ENCODE data around the gene NLRP10. TPM values are rescaled to one million over a fixed set of nuclear protein-coding genes. Genes with fewer than 3 reads are reported as not detected.

Gene NLRP10
- total RNA-seq, 1 donor from 2014 or later, result not detected

DNA sequence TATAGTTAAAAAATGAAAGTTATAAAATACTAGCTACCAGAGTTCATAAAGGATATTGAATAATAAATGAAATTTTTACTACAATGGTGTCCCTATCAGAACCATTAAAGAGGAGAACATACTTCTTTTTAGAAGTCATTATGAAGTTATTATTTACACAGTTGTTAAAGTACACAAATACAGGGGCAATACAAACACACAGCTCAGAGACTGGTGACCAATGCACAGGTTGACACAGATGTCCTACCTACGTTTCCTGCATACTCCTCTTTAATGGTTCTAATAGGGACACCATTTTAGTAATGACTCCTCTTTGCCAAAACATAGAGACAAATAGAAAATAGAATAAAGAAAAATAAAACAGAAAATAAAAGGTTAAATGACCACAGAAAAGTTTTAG, 10.1 kb downstream of the NLRP10 start:
- H3K27ac Mint-ChIP-seq, result no peak overlapping the region
- no peak overlapping the region for H3K4me3 Mint-ChIP-seq (ENCODE audit: low read depth)

DNA sequence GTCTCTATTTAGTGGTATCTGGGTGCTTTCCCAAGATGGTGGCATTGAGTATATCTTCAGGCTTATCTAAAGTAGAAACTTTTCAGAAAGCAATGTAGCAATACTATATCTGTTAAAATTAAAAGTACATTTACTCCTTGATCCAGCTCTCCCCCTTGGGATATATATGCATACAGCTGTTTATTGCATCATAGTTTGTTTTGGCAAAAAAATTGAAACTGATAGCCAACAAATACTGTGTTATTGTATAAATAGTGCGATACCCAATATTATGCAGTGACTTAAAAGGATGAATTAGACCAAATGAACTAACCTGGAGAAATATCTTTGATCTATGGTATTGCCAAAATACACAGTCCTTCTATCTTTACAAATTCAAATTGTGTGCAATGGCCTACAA, 15.3 kb downstream of the NLRP10 start:
- H3K9me3 Mint-ChIP-seq (ENCODE audit: low read depth), result no peaks in the 10 kb centered on the region
- H3K4me1 Mint-ChIP-seq (ENCODE audit: low read depth), result no peaks in the 10 kb centered on the region
- no peak overlapping the region for H3K4me3 Mint-ChIP-seq (ENCODE audit: low read depth)
- H3K36me3 Mint-ChIP-seq (ENCODE audit: insufficient read depth), result no peaks in the 10 kb centered on the region
- no peaks in the 10 kb centered on the region for H3K27me3 Mint-ChIP-seq
- H3K27ac Mint-ChIP-seq, result no peak overlapping the region
- TF ChIP-seq, protein P1, sequence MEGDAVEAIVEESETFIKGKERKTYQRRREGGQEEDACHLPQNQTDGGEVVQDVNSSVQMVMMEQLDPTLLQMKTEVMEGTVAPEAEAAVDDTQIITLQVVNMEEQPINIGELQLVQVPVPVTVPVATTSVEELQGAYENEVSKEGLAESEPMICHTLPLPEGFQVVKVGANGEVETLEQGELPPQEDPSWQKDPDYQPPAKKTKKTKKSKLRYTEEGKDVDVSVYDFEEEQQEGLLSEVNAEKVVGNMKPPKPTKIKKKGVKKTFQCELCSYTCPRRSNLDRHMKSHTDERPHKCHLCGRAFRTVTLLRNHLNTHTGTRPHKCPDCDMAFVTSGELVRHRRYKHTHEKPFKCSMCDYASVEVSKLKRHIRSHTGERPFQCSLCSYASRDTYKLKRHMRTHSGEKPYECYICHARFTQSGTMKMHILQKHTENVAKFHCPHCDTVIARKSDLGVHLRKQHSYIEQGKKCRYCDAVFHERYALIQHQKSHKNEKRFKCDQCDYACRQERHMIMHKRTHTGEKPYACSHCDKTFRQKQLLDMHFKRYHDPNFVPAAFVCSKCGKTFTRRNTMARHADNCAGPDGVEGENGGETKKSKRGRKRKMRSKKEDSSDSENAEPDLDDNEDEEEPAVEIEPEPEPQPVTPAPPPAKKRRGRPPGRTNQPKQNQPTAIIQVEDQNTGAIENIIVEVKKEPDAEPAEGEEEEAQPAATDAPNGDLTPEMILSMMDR (IDR thresholded peaks at IDR 0.05; ENCODE audit: unreplicated experiment), result no peak
- DNase-seq (ENCODE audit: low spot score, unreplicated experiment), result no peak

More for the DNA sequence above, 10.1 kb downstream of the NLRP10 start:
- TF ChIP-seq, protein P1 (IDR thresholded peaks at IDR 0.05; ENCODE audit: unreplicated experiment), result no peak
- no peaks in the 10 kb centered on the region for H3K36me3 Mint-ChIP-seq (ENCODE audit: insufficient read depth)
- no peaks in the 10 kb centered on the region for H3K4me1 Mint-ChIP-seq (ENCODE audit: low read depth)
- H3K27me3 Mint-ChIP-seq, result no peaks in the 10 kb centered on the region
- DNase-seq (ENCODE audit: low spot score, unreplicated experiment), result no peak
- no peaks in the 10 kb centered on the region for H3K9me3 Mint-ChIP-seq (ENCODE audit: low read depth)

DNA sequence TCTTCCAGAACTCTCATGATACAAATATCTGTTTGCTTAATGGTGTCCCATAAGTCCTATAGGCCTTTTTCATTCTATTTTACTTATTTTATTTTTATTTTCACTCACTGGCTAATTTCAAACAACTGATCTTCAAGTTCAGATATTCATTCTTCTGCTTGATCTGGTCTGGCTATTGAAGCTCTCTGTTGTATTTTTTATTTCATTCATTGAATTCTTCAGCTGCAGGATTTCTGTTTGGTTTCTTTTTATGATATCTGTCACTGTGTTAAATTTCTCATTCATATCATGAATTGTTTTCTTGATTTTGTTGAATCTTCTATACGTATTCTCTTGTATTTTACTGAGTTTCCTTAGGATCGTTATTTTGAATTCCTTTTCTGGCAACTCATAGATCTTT, 21.1 kb downstream of the NLRP10 start:
- no peaks in the 10 kb centered on the region for H3K4me1 Mint-ChIP-seq (ENCODE audit: low read depth)
- DNase-seq (ENCODE audit: low spot score, unreplicated experiment), result no peak
- H3K9me3 Mint-ChIP-seq (ENCODE audit: low read depth), result peaks cover 10% of the 10 kb centered on the region
- no peaks in the 10 kb centered on the region for H3K36me3 Mint-ChIP-seq (ENCODE audit: insufficient read depth)
- TF ChIP-seq, protein P1 (IDR thresholded peaks at IDR 0.05; ENCODE audit: unreplicated experiment), result no peak
- no peak overlapping the region for H3K27ac Mint-ChIP-seq
- no peaks in the 10 kb centered on the region for H3K27me3 Mint-ChIP-seq
- H3K4me3 Mint-ChIP-seq (ENCODE audit: low read depth), result no peak overlapping the region

DNA sequence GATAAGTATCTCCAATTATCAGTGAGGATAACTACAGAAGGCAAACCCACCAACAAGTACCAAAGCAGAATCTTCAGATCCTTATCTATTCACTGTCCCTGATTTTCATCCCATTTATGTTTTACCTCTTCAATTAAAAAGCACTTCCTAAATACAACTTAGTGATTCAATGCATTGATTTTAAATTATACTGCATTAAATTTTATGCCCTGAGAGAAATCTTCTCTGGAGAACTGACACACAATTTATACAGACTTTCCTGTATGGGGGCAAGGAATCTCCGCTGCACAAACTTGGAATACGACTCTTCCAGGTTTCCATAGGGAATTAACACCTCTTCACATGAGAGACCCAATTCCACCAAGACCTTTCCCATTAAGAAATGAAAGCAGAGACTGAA, 23.6 kb downstream of the NLRP10 start, which contains the start of gene OR10A3:
Gene OR10A3, minus strand, starts transcription at position 101 of the 400 bp plus-strand sequence. CDS start 2,188 bp downstream, outside the sequence.
- H3K27ac Mint-ChIP-seq, result no peak within 1 kb of the TSS
- no peaks in the 10 kb centered on the region for H3K27me3 Mint-ChIP-seq
- TF ChIP-seq, protein P1 (IDR thresholded peaks at IDR 0.05; ENCODE audit: unreplicated experiment), result no peak
- no peak for DNase-seq (ENCODE audit: low spot score, unreplicated experiment)
- H3K9me3 Mint-ChIP-seq (ENCODE audit: low read depth), result peaks cover 10% of the 10 kb centered on the region
- no peaks in the 10 kb centered on the region for H3K4me1 Mint-ChIP-seq (ENCODE audit: low read depth)
- no peaks in the 10 kb centered on the region for H3K36me3 Mint-ChIP-seq (ENCODE audit: insufficient read depth)
- no peak within 1 kb of the TSS for H3K4me3 Mint-ChIP-seq (ENCODE audit: low read depth)

DNA sequence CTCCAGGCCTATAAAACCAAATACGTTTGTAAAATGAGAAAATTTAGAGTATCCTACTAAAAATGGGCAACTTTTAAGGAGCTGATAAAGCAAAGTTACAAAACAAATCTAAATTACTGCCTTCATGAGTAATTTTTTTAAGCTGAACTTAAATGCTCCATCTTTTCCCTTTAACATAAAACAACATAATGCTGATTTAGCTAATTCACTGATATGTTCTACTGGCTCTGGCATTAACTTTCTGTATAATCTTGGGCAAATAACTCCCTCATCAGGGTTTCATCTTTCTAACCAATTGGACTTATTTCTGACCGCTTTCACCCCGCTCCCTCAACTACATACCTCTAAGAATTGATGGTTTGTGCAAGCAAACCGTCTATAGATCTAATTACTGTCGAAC, 24.1 kb downstream of the NLRP10 start:
- TF ChIP-seq, protein P1 (IDR thresholded peaks at IDR 0.05; ENCODE audit: unreplicated experiment), result no peak
- H3K4me1 Mint-ChIP-seq (ENCODE audit: low read depth), result no peaks in the 10 kb centered on the region
- no peaks in the 10 kb centered on the region for H3K36me3 Mint-ChIP-seq (ENCODE audit: insufficient read depth)
- no peak overlapping the region for H3K4me3 Mint-ChIP-seq (ENCODE audit: low read depth)
- peaks cover 10% of the 10 kb centered on the region for H3K9me3 Mint-ChIP-seq (ENCODE audit: low read depth)
- H3K27ac Mint-ChIP-seq, result no peak overlapping the region
- DNase-seq (ENCODE audit: low spot score, unreplicated experiment), result no peak
- H3K27me3 Mint-ChIP-seq, result no peaks in the 10 kb centered on the region
